Fibroblast of lung (primary cell): ENCODE results near the gene ZBTB32.

ENCODE experiments used
- CTCF ChIP-seq, 2 donors: IDR thresholded peaks in 1 of 2; conservative IDR thresholded peaks in 1 of 2; 1 replicate in 1 of 2; 2 replicates in 1 of 2; pipeline ENCODE4 v1.5.1; 2011 to 2012; ENCODE audit warnings: low read length in 2 of 2, control low read depth in 1 of 2, inconsistent platforms in 1 of 2, low read depth in 1 of 2, mild to moderate bottlenecking in 1 of 2
- EZH2 ChIP-seq: IDR thresholded peaks from 2 replicates; pipeline ENCODE4 v1.5.1; 2012; ENCODE audit warnings: low read length, control low read depth, mild to moderate bottlenecking; ENCODE audit errors: missing control alignments

DNA sequence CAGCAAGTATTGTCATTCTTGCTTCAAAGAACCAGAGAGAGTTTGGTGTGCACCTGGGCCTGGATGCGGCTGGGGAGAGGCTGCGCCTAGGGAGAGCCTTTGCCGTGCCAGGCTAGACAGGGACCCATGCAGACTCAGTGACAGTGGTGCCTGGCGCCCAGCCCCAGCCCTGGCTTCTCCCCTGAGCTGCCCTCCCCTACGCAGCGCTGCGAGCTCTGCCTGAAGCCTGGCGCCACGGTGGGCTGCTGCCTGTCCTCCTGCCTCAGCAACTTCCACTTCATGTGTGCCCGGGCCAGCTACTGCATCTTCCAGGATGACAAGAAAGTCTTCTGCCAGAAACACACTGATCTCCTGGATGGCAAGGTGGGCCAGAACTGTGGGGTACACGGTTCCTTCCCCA is 25.4 kb downstream of the ZBTB32 start:
- TF ChIP-seq CTCF (conservative IDR thresholded peaks at IDR 0.05 in 1 of 2, IDR thresholded peaks at IDR 0.05 in 1 of 2; ENCODE audit: low read depth in 1 of 2, low read length in 2 of 2) (no peak), EZH2 (no peak)
